ENCODE data around the gene TMEM240.
"Not testable (repeated sequence)": the region's sequence is repeated elsewhere in the genome, so short reads cannot be mapped to it uniquely, and the experiment has no call there.

Gene TMEM240

GRCh38 chr1:1534401-1535154 is 5.8 kb downstream of the TMEM240 start:
- no peak for DNase-seq (ENCODE audit: low read depth)
- no peak overlapping the region for H3K4me3 ChIP-seq (ENCODE audit: low read length)
- no peak for TF ChIP-seq CTCF (conservative IDR thresholded peaks at IDR 0.05; ENCODE audit: low read length)

DNA sequence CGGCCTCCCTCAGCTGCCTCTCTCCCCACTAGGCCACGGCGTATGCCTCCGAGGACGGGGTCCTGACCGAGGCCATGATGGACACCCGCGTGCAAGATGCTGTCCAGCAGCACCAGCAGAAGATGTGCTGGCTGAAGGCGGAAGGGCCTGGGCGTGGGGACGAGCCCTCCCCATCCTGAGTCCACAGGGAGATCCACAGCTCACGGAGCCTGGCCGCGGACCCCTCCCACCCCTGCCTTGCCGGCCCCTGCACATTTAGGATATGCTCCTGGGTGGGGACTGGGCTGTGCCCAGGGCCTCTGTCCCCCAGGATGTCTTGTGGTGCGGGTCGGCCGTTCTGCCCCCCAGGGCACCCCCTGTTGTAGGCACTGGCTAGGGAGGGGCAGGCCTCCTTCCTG is 6.5 kb downstream of the TMEM240 start:
- H3K4me3 ChIP-seq (ENCODE audit: low read length) = not testable (repeated sequence)

GRCh38 chr1:1533176-1533893 is 7.1 kb downstream of the TMEM240 start:
- not testable (repeated sequence) for H3K4me3 ChIP-seq (ENCODE audit: low read length); DNase-seq (ENCODE audit: low read depth)

More for the DNA sequence above, 6.5 kb downstream of the TMEM240 start:
- not testable (repeated sequence) for DNase-seq (ENCODE audit: low read depth)

DNA sequence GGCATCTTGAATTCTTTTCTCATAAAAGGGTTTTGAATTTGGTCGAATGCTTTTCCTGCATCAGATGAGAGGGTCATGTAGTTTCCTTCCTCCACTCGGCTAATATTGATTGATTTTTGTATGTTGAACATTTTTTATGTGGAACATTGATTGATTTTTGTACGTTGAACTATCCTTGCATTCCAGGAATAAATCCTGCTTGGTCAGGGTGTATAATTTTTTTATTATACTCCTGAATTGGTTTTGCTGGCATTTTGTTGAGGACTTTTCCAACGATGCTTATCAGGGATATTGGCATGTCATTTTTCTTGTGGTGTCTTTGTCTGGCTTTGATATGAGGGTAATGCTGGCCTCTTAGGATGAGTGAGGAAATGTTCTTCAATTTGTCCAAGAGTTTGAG is 8.5 kb downstream of the TMEM240 start:
- no peak overlapping the region for H3K4me3 ChIP-seq (ENCODE audit: low read length)
- TF ChIP-seq CTCF (conservative IDR thresholded peaks at IDR 0.05; ENCODE audit: low read length) = no peak
- DNase-seq (ENCODE audit: low read depth) = no peak

DNA sequence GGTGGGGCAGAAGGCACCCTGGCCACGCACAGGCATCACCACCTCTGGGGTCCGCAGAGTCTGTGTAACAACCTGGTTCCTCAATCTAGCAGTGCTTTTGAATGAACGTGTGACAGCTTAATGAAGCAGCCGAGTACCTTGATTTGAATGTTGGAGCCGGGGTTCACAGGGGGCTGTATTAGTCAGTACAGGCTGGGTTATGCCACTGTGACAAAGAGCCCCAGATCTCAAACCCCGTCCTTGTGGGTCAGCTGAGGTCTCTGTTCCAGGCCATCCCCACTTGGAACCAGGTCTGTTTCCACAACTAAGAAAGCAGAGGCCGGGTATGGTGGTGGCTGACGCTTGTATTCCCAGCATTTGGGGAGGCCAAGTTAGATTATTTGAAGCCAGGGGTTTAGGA is 10.5 kb downstream of the TMEM240 start:
- DNase-seq (ENCODE audit: low read depth) = no peak
- no peak for TF ChIP-seq CTCF (conservative IDR thresholded peaks at IDR 0.05; ENCODE audit: low read length)
- no peak overlapping the region for H3K4me3 ChIP-seq (ENCODE audit: low read length)

- H3K4me3 ChIP-seq (ENCODE audit: low read length) = no peak overlapping the region
- no peak for TF ChIP-seq CTCF (conservative IDR thresholded peaks at IDR 0.05; ENCODE audit: low read length)
- DNase-seq (ENCODE audit: low read depth) = no peak
These were observed 11.1 kb downstream of the TMEM240 start for GRCh38 chr1:1529321-1529720.

- no peak overlapping the region for H3K4me3 ChIP-seq (ENCODE audit: low read length)
- no peak for DNase-seq (ENCODE audit: low read depth)
- TF ChIP-seq CTCF (conservative IDR thresholded peaks at IDR 0.05; ENCODE audit: low read length) = no peak
These were observed 11.8 kb downstream of the TMEM240 start for GRCh38 chr1:1528301-1529267.
